Vagina (tissue), 2 donors: ENCODE measurements around the gene IGFBP2.

Source experiments
- CTCF ChIP-seq, 3 experiments: fragments of 450-650 bp in 2 of 3; fragments of 200-600 bp in 1 of 3; sonication (generic) in 1 of 3; IDR thresholded peaks; one replicate each; pipeline ENCODE4 v1.5.1; 2017 to 2019; ENCODE audit warnings: antibody characterized with exemption in 3 of 3, mild to moderate bottlenecking in 2 of 3, moderate library complexity in 2 of 3
- POLR2A ChIP-seq, 2 donors: fragments of 450-650 bp; IDR thresholded peaks; one replicate each; pipeline ENCODE4 v1.6.1; 2017; ENCODE audit warnings: antibody characterized with exemption in 2 of 2, mild to moderate bottlenecking in 2 of 2, moderate library complexity in 2 of 2
- POLR2AphosphoS5 ChIP-seq, 2 donors: sonication (generic); formaldehyde crosslinking; IDR thresholded peaks; one replicate each; pipeline ENCODE4 v1.9.0; 2017; ENCODE audit warnings: antibody characterized with exemption in 2 of 2, mild to moderate bottlenecking in 2 of 2, low read depth in 1 of 2; ENCODE audit not compliant: insufficient read depth in 1 of 2

DNA sequence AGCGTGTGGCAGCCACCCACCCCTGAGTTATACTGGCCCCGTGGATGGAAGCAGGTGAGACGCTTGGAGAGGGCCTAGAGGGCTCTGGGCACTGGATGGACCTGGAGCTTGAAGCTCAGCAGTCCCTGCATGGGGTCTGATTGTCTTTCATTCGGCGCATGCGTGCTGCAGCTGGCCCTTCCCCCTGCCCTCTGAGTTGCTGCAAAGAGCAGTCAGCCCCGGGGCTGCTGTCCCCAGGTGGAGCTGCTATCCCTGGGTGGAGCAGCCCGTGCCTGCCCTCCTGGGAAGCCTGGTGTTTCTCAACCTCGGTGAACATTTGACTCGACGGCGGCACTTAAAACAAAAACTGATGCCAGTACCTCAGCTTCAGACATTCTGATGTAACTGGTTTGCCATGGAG, 32.5 kb downstream of the IGFBP2 start:
- TF ChIP-seq CTCF (IDR thresholded peaks at IDR 0.05) (no peak), POLR2A (IDR thresholded peaks at IDR 0.05) (no peak), POLR2AphosphoS5 (IDR thresholded peaks at IDR 0.05; ENCODE audit: insufficient read depth in 1 of 2, low read depth in 1 of 2) (no peak)
